ENCODE measurements around the gene LRRC39.
"Not testable (repeated sequence)": the region's sequence is repeated elsewhere in the genome, so short reads cannot be mapped to it uniquely, and the experiment has no call there.

Gene LRRC39

GRCh38 chr1:100178091-100178490 is at the start of gene LRRC39:
LRRC39 (minus strand) TSS chr1:100178256; CDS start chr1:100168516, 9,740 bp downstream.
- Mint-ChIP-seq H3K27ac (no peak within 1 kb of the TSS), H3K4me3 (no peak within 1 kb of the TSS), H3K9me3 (no peaks in the 10 kb centered on the region), H3K27me3 (no peaks in the 10 kb centered on the region), H3K4me1 (no peaks in the 10 kb centered on the region), H3K36me3 (peaks cover 1% of the 10 kb centered on the region)
- no peak for ATAC-seq (ENCODE audit: low read depth)
- DNase-seq (ENCODE audit: low spot score in 2 of 2): no peak

- DNase-seq (ENCODE audit: low spot score in 2 of 2) (no peak), ATAC-seq (ENCODE audit: low read depth) (no peak)
- peaks cover 5% of the 10 kb centered on the region for H3K36me3 Mint-ChIP-seq
- H3K27me3 Mint-ChIP-seq: no peaks in the 10 kb centered on the region
- H3K9me3 Mint-ChIP-seq: no peaks in the 10 kb centered on the region
- H3K27ac Mint-ChIP-seq: no peak overlapping the region
- H3K4me3 Mint-ChIP-seq: no peak overlapping the region
- no peaks in the 10 kb centered on the region for H3K4me1 Mint-ChIP-seq
Observed at GRCh38 chr1:100222428-100222827, 44.4 kb upstream of the LRRC39 start.

- no peaks in the 10 kb centered on the region for H3K9me3 Mint-ChIP-seq
- H3K36me3 Mint-ChIP-seq: peaks cover 7% of the 10 kb centered on the region
- DNase-seq (ENCODE audit: low spot score in 2 of 2): no peak
- no peak for ATAC-seq (ENCODE audit: low read depth)
- H3K4me1 Mint-ChIP-seq: no peaks in the 10 kb centered on the region
- no peaks in the 10 kb centered on the region for H3K27me3 Mint-ChIP-seq
- H3K4me3 Mint-ChIP-seq: no peak overlapping the region
- no peak overlapping the region for H3K27ac Mint-ChIP-seq
Observed at GRCh38 chr1:100219883-100220282, 41.8 kb upstream of the LRRC39 start.

- Mint-ChIP-seq H3K36me3 (peaks cover 7% of the 10 kb centered on the region), H3K27ac (no peak overlapping the region), H3K4me1 (no peaks in the 10 kb centered on the region), H3K4me3 (no peak overlapping the region), H3K27me3 (no peaks in the 10 kb centered on the region), H3K9me3 (no peaks in the 10 kb centered on the region)
- no peak for ATAC-seq (ENCODE audit: low read depth)
- no peak for DNase-seq (ENCODE audit: low spot score in 2 of 2)
Observed at GRCh38 chr1:100219457-100219856, 41.4 kb upstream of the LRRC39 start.

- H3K36me3 Mint-ChIP-seq: peaks cover 12% of the 10 kb centered on the region
- no peak for ATAC-seq (ENCODE audit: low read depth)
Observed at GRCh38 chr1:100217834-100218233, 39.8 kb upstream of the LRRC39 start.

GRCh38 chr1:100215101-100215500 is 37.0 kb upstream of the LRRC39 start:
- H3K27ac Mint-ChIP-seq: no peak overlapping the region
- H3K4me3 Mint-ChIP-seq: no peak overlapping the region
- ATAC-seq (ENCODE audit: low read depth): no peak
- no peak for DNase-seq (ENCODE audit: low spot score in 2 of 2)
- no peaks in the 10 kb centered on the region for H3K4me1 Mint-ChIP-seq
- H3K27me3 Mint-ChIP-seq: no peaks in the 10 kb centered on the region
- H3K9me3 Mint-ChIP-seq: no peaks in the 10 kb centered on the region
- H3K36me3 Mint-ChIP-seq: peaks cover 20% of the 10 kb centered on the region

More at GRCh38 chr1:100217834-100218233, 39.8 kb upstream of the LRRC39 start:
- H3K9me3 Mint-ChIP-seq: no peaks in the 10 kb centered on the region
- no peak overlapping the region for H3K4me3 Mint-ChIP-seq
- H3K27me3 Mint-ChIP-seq: no peaks in the 10 kb centered on the region
- no peak overlapping the region for H3K27ac Mint-ChIP-seq
- no peak for DNase-seq (ENCODE audit: low spot score in 2 of 2)
- H3K4me1 Mint-ChIP-seq: no peaks in the 10 kb centered on the region

- Mint-ChIP-seq H3K4me1 (no peaks in the 10 kb centered on the region), H3K4me3 (no peak overlapping the region), H3K9me3 (no peaks in the 10 kb centered on the region), H3K36me3 (peaks cover 19% of the 10 kb centered on the region), H3K27ac (no peak overlapping the region), H3K27me3 (no peaks in the 10 kb centered on the region)
- ATAC-seq (ENCODE audit: low read depth): no peak
- DNase-seq (ENCODE audit: low spot score in 2 of 2): no peak
Observed at GRCh38 chr1:100213141-100213540, 35.1 kb upstream of the LRRC39 start.

- Mint-ChIP-seq H3K27ac (no peak overlapping the region), H3K4me3 (no peak overlapping the region), H3K4me1 (no peaks in the 10 kb centered on the region), H3K27me3 (no peaks in the 10 kb centered on the region), H3K36me3 (peaks cover 46% of the 10 kb centered on the region), H3K9me3 (peaks cover 5% of the 10 kb centered on the region)
- DNase-seq (ENCODE audit: low spot score in 2 of 2): no peak
- no peak for ATAC-seq (ENCODE audit: low read depth)
Observed at GRCh38 chr1:100206301-100206700, 28.2 kb upstream of the LRRC39 start.

- peaks cover 50% of the 10 kb centered on the region for H3K36me3 Mint-ChIP-seq
- ATAC-seq (ENCODE audit: low read depth); H3K4me1 Mint-ChIP-seq; H3K27ac Mint-ChIP-seq; H3K4me3 Mint-ChIP-seq; H3K9me3 Mint-ChIP-seq; H3K27me3 Mint-ChIP-seq; DNase-seq (ENCODE audit: low spot score in 2 of 2): not testable (repeated sequence)
Observed at GRCh38 chr1:100205593-100205992, 27.5 kb upstream of the LRRC39 start.

GRCh38 chr1:100205103-100205502 is 27.0 kb upstream of the LRRC39 start:
- not testable (repeated sequence) for H3K4me1 Mint-ChIP-seq; ATAC-seq (ENCODE audit: low read depth); H3K9me3 Mint-ChIP-seq; DNase-seq (ENCODE audit: low spot score in 2 of 2); H3K4me3 Mint-ChIP-seq; H3K27me3 Mint-ChIP-seq
- Mint-ChIP-seq H3K36me3 (peaks cover 51% of the 10 kb centered on the region), H3K27ac (peak overlapping the region; percentile 24)

GRCh38 chr1:100202703-100203102 is 24.6 kb upstream of the LRRC39 start:
- DNase-seq (ENCODE audit: low spot score in 2 of 2); H3K27me3 Mint-ChIP-seq; H3K4me3 Mint-ChIP-seq; H3K4me1 Mint-ChIP-seq; H3K9me3 Mint-ChIP-seq; ATAC-seq (ENCODE audit: low read depth): not testable (repeated sequence)
- Mint-ChIP-seq H3K27ac (peak overlapping the region; percentile 7), H3K36me3 (peaks cover 55% of the 10 kb centered on the region)

GRCh38 chr1:100200060-100200459 is 22.0 kb upstream of the LRRC39 start:
- not testable (repeated sequence) for H3K4me3 Mint-ChIP-seq; ATAC-seq (ENCODE audit: low read depth); H3K27me3 Mint-ChIP-seq; H3K4me1 Mint-ChIP-seq; H3K9me3 Mint-ChIP-seq; DNase-seq (ENCODE audit: low spot score in 2 of 2); H3K27ac Mint-ChIP-seq
- H3K36me3 Mint-ChIP-seq: peaks cover 57% of the 10 kb centered on the region

- H3K36me3 Mint-ChIP-seq: peaks cover 43% of the 10 kb centered on the region
- H3K4me1 Mint-ChIP-seq: no peaks in the 10 kb centered on the region
- ATAC-seq (ENCODE audit: low read depth) (no peak), DNase-seq (ENCODE audit: low spot score in 2 of 2) (no peak)
- no peaks in the 10 kb centered on the region for H3K27me3 Mint-ChIP-seq
- peak overlapping the region; percentile 45 for H3K27ac Mint-ChIP-seq
- H3K9me3 Mint-ChIP-seq: no peaks in the 10 kb centered on the region
- H3K4me3 Mint-ChIP-seq: no peak overlapping the region
Observed at GRCh38 chr1:100198596-100198995, 20.5 kb upstream of the LRRC39 start.

- DNase-seq (ENCODE audit: low spot score in 2 of 2) (no peak), ATAC-seq (ENCODE audit: low read depth) (no peak)
- no peak overlapping the region for H3K4me3 Mint-ChIP-seq
- H3K27me3 Mint-ChIP-seq: no peaks in the 10 kb centered on the region
- H3K9me3 Mint-ChIP-seq: no peaks in the 10 kb centered on the region
- no peak overlapping the region for H3K27ac Mint-ChIP-seq
- H3K4me1 Mint-ChIP-seq: peaks cover 10% of the 10 kb centered on the region
- H3K36me3 Mint-ChIP-seq: peaks cover 10% of the 10 kb centered on the region
Observed at GRCh38 chr1:100188617-100189016, 10.6 kb upstream of the LRRC39 start.

- peaks cover 10% of the 10 kb centered on the region for H3K4me1 Mint-ChIP-seq
- no peaks in the 10 kb centered on the region for H3K27me3 Mint-ChIP-seq
- H3K4me3 Mint-ChIP-seq: no peak overlapping the region
- no peak overlapping the region for H3K27ac Mint-ChIP-seq
- ATAC-seq (ENCODE audit: low read depth) (no peak), DNase-seq (ENCODE audit: low spot score in 2 of 2) (no peak)
- no peaks in the 10 kb centered on the region for H3K9me3 Mint-ChIP-seq
- H3K36me3 Mint-ChIP-seq: peaks cover 10% of the 10 kb centered on the region
Observed at GRCh38 chr1:100187912-100188311, 9.9 kb upstream of the LRRC39 start.

Measured in memory B cell (primary cell).